Measurements from ENCODE around the gene CSNK2A3.
"Not testable (repeated sequence)": the region's sequence is repeated elsewhere in the genome, so short reads cannot be mapped to it uniquely, and the experiment has no call there.

Gene CSNK2A3

DNA sequence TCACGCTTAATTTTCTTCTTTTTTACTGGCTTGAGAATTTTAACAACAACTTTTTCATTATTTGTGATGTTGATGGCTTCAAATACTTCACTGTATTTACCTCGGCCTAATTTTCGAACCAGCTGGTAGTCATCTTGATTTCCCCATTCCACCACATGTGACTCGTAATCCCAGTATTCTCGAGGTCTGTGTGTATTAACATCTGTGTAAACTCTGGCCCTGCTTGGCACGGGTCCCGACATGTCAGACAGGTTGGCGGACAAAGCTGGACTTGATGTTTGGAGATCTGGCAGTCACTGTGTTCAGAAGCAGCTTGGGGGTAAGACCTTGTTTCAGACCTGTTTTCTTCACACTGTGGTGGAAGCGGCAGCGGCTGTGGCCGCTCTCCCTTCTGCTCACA is at the start of gene CSNK2A3:
TSS of gene CSNK2A3 (minus strand) at position 373 of the 400 bp plus-strand sequence. CDS start at position 242, 131 bp downstream.
- DNase-seq (ENCODE audit: low read depth), result not testable (repeated sequence)

DNA sequence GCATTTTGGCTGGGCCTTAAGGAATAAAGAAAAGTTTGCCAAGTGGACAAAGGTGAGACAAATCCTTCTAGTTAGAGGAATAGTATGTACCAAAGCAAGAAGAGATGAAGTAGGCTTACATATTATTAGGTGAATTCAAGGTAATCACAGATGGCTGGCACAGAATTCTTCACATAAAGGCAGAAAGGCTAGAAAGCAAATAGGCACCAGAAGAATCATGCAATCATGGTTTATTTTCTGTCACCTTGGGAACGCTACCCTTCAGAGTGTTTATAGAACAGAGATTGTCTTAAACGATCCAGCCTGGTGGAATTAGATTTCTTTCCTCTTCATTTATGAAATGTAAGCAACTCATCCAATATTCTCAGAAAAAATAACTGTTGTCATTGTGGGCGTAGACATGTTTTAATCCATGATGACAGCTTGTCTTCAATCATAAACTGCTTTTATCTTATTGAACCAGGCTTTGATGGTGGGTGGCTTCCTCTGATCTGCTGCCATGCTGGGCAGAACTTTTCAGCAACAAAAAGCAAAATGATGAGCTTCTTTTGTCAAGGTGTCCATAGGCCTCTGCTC is 49.0 kb upstream of the CSNK2A3 start:
- no peak for DNase-seq (ENCODE audit: low read depth)

DNA sequence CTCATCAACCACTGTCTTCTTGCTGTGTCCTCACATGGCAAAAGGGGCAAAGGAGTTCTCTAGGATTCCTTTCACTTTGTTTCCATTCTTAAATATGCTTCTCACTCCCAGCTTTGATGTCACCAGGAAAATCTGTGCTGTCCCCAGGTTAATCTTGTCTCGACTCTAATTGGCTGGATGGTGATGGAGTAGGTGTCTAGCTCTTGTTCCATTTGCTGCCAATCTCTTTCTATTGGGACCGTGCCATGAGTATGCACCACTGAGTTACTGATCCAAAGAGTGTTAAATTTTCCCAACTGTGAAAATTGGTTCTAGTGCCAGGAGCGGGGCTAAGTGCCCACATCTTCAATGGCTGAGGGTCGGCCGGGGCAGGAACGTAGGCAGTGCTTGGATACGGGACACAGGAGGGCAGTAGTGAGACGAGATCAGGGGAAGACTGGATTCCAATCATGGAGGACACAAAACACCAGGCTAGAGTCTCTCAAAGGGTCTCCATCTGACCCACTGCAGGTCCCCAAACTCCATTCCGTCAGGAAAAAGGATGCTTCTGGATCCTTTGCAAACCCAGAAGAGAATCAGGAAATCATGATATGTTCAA is 47.7 kb upstream of the CSNK2A3 start:
- DNase-seq (ENCODE audit: low read depth), result no peak

DNA sequence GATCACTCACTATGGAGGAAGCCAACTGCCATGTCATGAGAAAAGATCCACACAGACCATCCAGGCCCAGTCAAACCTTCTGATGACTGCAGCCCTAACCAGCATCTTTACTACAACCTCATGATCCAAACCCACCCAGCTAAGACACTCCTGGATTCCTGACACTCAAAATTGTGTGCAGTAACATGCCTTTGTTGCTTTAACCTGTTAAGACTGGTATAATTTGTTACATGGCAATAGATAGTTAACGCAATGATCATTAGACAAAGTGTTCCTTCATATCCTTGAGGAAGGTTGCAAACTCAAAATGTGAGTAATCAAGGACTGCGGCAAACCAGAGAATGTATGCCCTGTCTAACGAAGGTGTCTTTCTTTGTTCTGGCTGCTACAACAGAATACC is 47.1 kb upstream of the CSNK2A3 start:
- no peak for DNase-seq (ENCODE audit: low read depth)

DNA sequence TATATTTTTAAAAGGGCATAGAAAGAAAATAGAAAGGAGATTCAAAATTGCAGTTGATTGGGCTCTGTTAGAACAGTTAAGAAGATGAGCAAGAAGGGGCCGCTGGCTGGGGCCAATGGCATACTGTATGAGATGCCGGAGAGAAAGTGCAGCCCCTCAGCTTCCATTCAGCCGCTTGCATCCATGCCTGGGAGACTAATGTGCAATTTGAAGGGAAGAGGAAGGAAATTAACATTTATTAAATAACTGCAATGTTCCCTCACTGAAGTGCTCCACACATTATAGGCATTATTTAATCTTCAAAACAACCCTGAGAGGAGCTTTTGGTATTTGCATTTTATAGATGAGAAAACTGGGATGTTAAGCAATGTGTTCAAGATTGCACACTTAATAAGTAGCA is 44.7 kb upstream of the CSNK2A3 start:
- no peak for DNase-seq (ENCODE audit: low read depth)

DNA sequence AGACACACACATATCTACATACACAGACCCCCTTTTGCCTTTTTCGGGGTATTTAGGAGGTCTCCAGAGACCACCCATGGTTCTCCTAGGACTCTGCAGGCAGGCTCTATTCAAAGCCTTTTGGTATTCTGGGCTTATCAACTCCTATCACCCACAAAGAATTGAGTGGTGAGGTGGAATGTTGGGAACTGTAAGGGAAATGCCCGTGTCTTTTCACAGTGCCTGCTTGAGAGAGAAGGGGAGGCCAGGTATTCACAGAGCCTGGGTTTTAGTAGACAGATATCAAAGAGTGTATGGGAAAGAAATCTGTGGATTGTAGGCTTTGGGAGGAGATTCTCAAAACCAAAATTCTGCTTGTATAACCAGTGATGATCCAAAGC is 44.0 kb upstream of the CSNK2A3 start:
- DNase-seq (ENCODE audit: low read depth), result no peak

DNA sequence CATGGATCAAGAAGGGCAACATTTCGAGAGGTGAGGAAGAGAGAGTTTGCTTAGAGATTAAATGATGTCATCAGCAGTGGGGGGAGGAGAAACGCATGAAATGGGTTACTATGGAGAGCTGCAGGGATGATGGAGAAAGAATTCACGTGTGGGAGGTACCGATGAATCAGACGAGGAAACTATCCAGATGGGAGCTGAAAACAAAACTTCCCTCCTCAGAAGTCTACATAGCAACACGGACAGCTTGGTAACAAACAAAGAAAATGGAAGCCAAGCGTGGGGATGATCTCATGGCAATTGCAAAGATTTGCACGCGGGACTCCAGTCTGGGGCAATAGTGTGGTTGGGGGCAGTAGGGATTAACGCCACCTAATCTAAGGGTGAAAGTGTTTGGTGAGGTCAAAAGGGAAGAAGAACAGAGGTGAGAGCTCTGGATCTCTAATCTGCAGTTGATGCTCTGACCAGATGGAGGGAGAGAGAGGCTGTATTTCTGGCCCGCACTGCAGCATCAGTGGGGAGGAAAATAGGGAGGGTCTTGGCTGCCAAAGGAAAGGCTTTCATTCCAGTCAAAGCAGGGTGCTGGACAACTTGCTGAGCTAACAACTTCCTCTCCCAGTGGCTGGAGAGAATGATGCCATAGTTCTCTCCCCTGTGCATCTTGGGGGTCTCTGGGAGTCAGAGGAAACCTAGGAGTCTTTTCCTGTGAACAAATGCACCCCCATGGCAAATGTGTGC is 43.4 kb upstream of the CSNK2A3 start:
- no peak for DNase-seq (ENCODE audit: low read depth)

DNA sequence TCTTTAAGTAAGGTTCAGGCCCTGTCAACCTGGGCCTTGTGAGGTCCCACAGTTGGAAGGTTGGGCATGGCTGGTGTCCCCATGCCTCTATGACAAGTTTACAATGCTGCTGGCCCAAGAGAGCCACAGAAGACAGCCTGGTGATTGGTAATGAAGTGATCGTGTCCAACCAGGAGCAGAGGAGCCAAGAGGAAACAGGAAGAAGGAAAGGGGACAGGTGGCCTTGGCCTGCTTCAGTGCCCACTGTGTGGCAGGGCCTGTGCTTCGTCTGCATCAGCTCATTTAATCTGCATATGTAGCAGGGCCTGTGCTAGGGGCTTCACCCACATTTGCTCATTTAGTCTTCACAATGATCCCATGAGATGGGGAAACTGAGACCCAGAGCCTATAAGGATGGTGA is 42.1 kb upstream of the CSNK2A3 start:
- DNase-seq (ENCODE audit: low read depth), result no peak

DNA sequence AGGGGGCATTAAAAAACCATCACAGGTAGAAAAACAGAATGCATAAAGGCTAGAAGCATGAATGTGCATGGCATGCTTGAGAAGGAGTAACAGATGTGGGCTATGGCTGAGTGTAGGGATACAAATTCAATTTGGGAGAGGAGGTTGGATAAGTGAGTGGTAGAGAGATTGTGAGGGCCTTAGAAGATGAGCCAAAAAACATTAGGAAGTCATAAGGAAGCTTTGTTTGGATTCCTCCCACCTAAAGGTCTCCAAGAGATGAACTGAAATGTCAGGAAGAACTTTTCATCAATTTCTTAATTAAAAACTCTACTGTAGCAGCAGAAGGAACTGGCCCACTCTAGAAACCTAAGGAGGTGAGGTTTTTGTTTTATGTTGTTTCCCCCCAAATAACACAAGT is 41.2 kb upstream of the CSNK2A3 start:
- no peak for DNase-seq (ENCODE audit: low read depth)

DNA sequence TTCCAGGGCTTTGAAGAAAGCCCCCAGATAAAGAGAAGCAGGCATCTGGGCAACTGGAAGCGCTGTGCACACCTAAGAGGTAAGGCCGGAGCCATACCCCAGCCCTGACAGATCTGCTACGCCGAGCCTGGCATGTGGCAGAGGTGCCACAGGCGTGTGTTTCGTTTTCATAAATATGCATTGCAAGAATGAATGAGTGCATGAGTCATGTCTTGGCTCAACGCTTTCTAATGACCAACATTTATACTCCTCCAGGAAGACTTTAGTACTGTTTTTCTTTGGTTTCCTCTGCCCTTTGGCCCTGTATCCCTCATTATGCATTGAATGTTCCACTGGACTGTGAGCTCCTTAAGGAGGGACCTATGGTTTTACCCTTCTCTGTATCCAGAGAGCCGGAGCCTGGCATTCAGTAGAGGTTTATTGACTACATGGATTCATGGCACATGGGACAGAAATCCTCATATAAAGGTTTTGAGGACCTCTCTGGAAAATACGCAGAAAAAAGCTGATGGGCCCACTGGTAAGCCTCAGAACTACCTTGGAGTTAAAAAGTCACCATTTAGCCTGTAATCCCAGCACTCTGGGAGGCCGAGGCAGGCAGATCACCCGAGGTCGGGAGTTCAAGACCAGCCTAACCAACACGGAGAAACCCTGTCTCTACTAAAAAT is 38.9 kb upstream of the CSNK2A3 start:
- DNase-seq (ENCODE audit: low read depth), result no peak

DNA sequence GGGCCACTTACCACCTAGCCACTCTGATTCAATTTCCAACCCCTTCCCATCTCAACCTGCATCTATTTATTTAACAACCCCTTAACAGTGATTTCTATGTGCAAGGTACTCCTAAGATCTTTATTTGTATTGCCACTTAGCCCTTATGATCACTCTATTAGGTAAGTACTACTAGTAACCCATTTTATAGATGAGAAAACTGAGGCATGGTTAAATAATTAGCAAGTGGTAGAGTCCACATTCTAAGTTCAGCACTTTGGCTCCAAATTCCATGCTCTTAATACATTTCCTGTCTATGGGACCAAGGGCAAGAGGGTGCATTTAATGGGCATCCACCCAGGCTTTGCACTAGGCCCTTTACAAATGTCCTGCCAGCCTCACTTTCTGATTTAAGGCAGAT is 38.1 kb upstream of the CSNK2A3 start:
- no peak for DNase-seq (ENCODE audit: low read depth)

DNA sequence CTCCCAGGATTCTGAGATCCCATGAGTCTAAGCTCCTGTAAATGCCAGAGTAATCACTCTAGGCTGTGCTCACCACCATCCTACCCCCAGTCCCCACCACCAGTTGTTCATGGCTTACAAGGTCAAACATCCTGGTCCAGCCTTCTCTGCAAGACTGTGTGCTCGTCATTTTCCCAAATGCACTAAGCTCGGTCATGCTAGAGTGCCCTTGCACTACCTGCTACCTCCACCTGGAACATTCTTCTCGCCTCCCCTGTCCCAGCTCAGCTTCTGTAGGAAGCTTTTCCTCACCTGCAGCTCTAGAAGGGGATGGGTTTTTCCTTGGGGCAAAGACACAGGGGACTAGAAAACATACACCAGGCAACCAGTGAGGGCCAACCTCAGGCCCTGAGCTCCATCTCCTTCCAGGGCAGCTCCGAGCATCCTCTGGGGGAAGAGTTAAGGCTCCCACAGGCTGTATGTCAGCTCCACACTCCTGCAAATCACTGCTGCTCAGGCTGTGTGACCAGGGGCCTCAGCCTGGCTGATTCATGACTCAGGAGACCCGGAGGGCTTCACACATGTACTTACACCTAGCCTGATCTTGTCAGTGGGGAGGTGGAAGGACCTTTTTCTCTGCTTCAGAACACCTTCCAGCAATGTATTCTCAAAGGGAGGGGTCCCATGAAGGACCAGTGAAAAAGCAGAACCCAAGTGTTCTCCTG is 37.2 kb upstream of the CSNK2A3 start:
- DNase-seq (ENCODE audit: low read depth), result no peak

DNA sequence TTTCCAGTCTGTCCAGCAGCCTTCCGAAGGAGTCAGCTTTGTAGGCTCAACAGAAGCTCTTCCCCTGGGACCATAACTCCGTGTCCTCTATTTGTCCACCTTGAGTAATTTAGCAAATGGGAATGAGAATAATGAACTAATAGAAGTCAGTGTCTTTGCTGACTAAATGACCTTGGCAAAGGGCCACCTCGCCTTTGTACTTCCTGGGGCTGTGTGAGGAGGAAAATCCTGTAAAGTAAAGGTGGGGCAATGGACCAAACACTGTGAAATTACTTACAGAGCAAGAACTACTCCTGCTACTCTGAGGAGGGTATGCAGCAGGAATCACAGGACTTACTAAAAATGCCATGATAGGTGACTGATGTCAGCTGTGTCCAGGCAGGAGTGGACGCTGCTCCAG is 36.2 kb upstream of the CSNK2A3 start:
- DNase-seq (ENCODE audit: low read depth), result no peak

DNA sequence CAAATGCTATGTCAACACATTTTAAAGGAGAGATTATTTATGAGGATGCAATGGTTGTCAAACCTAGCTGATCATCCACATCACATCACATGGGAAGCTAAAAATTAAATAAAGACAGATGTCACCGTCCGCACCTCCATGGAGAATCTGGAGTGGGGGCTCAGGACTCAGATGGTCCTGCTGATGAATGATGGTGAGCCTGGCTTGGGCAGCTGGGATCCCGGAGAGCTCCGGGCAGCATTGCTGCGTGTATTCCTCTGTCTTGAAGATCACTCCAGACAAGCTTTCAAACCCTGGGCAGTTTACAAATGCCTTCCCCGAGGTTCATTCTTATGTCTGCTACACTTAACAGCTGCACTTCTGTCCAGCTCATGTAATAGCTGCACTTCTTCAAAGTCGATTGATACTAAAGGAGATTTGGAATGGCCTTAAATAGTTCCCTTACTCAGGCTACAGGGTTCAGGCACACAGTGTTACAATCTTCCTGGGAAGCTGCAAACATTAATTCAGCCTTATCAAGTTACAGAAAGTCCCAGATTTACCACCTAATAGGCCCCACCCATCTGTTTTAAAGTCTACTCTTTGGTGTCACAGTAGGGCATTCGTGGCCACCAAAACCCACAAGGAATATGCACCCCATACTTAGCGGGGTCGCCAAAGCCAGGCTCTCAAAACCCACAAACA is 34.7 kb upstream of the CSNK2A3 start:
- no peak for DNase-seq (ENCODE audit: low read depth)

DNA sequence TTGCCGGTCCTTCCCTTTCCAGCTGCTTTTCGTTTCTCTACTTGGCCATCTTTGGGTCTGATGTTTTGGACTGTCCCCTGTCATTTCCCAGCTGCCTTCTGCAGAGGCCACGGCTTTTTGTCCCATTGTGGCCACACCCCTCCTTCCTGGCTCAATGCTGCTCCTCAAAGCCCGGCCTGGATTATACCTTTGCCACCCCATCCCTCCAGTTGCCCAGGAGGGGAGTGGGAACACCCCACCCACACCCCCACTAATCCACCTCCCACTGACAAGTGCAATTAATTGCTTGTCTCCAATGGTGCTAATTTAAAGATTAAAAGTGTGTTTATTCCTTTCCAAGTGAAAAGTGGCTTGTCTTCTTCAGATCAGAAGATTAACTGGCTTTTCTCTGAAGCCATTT is 34.2 kb upstream of the CSNK2A3 start:
- DNase-seq (ENCODE audit: low read depth), result no peak

DNA sequence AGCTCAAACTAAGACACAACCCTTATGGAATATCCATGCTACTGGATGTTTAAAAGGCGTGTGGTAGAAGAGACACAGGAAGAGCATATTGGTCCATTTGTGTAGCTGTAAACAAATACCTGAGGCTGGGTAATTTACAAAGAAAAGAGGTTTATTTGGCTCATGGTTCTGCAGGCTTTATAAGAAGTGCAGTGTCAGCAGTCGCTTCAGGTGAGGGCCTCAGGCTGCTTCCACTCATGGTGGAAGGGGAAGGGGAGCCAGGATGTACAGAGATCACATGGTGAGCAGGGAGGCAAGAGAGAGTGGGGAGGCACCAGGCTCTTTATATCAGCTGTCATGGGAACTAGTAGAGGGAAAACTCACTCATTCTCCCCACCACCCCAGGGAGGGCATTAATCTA is 31.8 kb upstream of the CSNK2A3 start:
- no peak for DNase-seq (ENCODE audit: low read depth)

DNA sequence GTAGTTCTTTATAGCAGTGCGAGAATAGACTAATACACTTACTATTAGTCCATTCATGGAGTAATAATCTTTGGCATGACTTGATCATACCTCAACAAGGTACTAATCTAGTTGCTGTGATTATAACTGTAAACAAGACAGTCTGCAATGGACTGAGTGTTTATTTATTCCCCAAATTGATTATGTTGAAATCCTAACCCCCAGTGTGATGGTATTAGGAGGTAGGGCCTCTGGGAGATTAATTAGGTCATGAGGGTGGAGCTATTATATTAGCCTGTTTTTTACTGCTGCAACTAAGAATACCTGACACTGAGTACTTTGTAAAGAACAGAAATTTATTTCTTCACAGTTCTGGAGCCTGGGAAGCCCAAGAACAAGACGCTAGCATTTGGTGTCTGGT is 30.9 kb upstream of the CSNK2A3 start:
- DNase-seq (ENCODE audit: low read depth), result no peak

DNA sequence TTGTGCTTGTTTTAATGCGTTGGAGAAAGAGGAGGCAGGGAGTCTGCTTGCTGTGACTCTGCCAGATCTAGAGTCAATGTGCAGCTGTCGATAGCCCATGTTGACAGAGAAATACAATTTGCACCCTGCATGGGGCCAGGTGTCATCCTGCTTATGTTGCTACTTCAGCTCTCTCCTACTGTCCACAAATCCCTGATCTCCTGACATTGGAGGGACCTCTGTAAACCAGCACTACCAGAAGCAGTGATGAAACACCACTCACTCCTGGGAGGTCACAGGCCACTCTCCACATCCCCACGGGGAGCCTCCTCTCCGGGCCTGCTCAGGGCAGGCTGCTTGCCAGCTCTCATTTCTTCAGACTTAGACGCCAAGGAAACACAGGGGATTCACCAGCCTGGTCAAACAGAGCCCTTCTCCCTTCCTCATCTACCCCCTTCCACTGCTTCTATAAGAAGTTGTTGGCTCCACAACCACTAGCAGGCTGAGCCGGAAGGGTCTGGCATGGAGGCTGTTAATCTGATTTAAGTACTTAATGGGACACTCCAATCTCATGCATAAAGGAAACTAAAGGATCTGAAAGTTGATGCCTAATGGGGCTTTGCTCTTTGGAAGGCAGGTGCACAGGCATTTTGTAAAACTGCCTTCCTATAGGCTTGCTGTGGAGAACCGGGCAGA is 29.9 kb upstream of the CSNK2A3 start:
- DNase-seq (ENCODE audit: low read depth), result no peak

DNA sequence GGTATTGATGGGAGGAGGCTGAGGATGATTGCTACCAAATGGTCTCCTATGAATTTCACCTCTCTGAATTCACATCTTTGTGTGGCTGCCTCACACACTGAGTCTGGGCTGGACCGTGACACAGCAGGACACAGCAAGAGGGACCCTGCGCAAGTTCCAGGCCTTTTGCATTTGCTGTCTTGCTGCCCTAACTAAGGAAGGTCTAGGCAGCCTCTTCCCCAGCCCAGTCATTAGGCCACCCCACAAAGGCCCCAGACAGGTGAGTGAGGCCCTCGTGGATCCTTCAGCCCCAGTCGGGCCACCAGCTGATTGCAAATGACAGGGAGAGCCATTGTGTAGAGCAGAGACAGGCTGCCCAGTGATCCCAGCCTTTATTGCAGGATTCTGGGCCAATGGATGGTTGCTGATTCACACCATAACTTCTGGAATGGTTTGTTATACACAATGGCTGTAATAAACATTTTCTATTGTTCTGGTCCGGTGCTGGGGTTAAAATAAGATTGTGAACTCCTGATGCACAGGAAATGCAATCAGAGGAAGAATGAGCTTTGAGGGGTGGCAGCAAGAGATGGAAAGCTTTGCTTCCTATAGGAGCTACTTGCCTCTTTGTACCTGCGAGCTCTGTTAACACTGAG is 28.5 kb upstream of the CSNK2A3 start:
- no peak for DNase-seq (ENCODE audit: low read depth)

DNA sequence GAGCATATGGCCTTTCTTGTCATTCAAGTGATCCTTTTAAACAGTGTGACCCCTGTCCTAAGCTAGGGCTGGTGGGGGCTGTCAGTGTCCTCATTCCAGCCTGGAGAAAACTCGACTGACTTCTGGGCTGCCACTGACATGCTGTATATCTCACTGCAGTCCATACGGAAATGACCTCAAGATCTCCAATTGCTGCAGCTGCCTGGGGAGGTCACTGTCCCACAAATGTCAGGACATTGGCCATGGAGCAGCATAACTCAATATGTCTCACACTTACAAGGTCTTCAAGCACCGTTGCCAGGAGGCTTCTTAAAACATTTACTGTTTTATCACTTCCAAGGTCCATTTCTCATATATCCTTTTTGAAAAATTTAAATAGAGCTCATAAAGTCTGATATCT is 27.8 kb upstream of the CSNK2A3 start:
- DNase-seq (ENCODE audit: low read depth), result no peak

DNA sequence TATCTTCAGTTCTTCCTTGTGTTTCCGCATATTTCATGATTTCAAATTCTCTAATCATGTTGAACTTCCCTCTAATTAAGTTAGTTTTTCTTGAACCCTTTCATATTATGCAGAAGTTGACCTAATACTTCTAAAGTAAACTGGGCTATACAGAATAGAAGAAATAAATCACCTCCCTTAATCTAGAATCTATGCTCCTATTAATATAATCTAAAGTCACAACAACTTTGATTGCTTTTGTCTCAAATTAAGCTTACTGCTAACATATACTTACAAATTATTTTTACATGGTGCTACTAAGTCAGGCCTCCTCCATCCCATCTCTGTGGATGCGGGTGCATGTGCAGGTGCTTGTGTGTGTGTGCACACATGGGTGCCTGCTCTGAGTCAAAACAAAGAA is 27.3 kb upstream of the CSNK2A3 start:
- no peak for DNase-seq (ENCODE audit: low read depth)

Data from stimulated activated CD8-positive, alpha-beta memory T cell treated with anti-CD3 and anti-CD28 coated beads, Interleukin-7, amount 100 ng/mL, for 24 hours (primary cell).